ENCODE measurements around the gene UNC80.

- TF ChIP-seq CTCF (optimal IDR thresholded peaks at IDR 0.05 in 1 of 3, IDR thresholded peaks at IDR 0.05 in 1 of 3, conservative IDR thresholded peaks at IDR 0.05 in 1 of 3; ENCODE audit: extremely low read depth in 1 of 3, insufficient read depth in 2 of 3, low read length in 3 of 3) (no peak), EZH2 (IDR thresholded peaks at IDR 0.05; ENCODE audit: low read length) (no peak)
Measured at GRCh38 chr2:210003359-210003758, 231.7 kb downstream of the UNC80 start.

Data from keratinocyte (primary cell).